Medulla oblongata (tissue), 1 donor: Measurements from ENCODE around the gene PTPN9.
A peak's percentile ranks its signal among the peaks of the same experiment; 100 is the strongest.
"Not testable (repeated sequence)": the region's sequence is repeated elsewhere in the genome, so short reads cannot be mapped to it uniquely, and the experiment has no call there.

ENCODE experiments used
- DNase-seq: peaks from one replicate; pipeline ENCODE4 v3.0.0-alpha.2; 2015; ENCODE audit errors: extremely low spot score

The PTPN9 gene

DNA sequence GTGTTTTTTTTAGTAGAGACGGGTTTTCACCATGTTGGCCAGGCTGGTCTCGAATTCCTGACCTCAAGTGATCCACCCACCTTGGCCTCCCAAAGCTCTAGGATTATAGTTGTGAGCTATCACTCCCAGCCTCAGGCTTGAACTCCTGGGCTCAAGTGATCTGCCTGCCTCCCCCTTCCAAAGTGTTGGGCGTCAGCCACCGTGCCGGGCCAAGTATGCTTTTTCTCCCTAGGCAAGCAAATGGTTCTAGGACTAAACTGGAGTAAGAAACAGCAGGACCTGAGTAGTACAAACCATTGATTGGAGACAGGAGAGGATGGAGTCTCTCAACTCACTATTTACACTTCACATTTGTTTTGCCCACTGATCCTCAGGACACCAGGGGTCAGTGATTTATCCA lies 4.6 kb upstream of the PTPN9 start:
- DNase-seq = no peak

- DNase-seq = not testable (repeated sequence)
Measured at GRCh38 chr15:75582943-75583342, 3.8 kb upstream of the PTPN9 start.

DNA sequence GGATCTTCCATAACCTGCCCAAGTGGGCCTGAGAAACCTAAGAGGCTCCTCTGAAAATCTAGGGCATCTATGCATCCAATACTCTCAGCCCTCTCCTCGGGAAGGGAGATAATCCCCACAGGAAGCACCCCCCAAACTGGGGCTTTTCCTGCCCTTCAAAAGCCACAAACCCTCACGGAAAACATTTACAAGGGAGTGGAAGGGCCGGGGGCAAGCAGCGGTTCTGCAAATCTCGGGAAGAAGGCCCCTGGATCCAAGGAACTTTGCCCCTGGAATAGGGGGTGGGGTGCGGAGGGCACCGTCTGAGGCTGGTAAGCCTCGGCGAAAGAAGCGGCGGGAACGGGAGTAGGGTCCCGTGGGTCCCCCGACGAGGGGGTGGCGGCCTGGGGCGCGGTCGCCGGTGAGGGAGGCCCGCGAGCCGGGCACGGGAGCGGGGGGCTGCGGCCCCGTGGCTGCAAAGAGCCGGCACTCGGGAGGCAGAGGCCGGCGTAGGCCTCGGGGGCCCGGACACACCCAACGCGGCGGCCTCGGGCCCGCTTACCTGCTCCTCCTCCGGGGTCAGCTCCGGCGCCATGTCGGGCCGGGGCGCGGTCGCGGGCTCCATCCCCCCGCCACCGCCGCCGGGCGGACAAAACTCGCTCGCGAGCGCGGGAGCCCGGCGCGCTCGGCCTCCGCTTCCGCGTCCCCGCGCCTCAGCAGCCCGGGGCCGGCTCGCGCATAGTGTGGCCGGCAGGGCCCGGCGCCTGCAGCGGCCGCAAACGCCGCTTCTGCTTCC lies 755 bp downstream of the PTPN9 start:
- peak; percentile 18 for DNase-seq

GRCh38 chr15:75577401-75578172 lies 1.5 kb downstream of the PTPN9 start:
- peak; percentile 45 for DNase-seq

- no peak for DNase-seq
Measured at GRCh38 chr15:75573648-75574384, 5.3 kb downstream of the PTPN9 start.

DNA sequence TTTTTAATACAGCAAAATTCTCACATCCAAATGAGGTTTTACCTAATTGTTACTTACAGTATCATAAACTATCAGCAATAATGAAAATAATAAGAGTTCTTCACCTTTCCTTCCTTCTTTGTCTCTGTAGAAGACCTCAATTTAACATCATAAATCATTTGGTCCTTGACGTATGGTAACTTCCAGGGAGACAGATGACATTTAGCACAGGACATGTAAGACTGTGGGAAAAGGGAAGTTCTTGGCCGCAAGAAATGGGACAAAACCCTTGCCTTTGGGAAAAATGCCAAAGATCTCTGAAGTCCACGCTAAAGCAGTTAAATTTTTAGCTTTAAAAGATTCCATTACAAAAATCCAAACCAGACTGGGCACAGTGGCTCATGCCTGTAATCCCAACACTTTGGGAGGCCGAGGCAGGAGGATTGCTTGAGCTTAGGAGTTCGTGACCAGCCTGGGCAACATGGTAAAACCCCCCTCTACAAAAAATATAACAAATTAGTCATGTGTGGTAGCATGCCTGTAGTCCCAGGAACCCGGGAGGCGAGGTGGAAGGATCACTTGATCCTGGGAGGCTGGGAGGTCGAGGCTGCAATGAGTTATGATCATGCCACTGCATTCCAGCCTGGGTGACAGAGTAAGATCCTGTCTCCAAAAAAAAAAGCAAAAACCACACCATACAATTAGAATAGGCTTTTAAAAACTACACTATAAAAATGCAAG lies 8.8 kb downstream of the PTPN9 start:
- DNase-seq = no peak

- DNase-seq = no peak
Measured at GRCh38 chr15:75565062-75565970, 13.8 kb downstream of the PTPN9 start.

GRCh38 chr15:75561888-75562287 lies 17.2 kb downstream of the PTPN9 start:
- no peak for DNase-seq

DNA sequence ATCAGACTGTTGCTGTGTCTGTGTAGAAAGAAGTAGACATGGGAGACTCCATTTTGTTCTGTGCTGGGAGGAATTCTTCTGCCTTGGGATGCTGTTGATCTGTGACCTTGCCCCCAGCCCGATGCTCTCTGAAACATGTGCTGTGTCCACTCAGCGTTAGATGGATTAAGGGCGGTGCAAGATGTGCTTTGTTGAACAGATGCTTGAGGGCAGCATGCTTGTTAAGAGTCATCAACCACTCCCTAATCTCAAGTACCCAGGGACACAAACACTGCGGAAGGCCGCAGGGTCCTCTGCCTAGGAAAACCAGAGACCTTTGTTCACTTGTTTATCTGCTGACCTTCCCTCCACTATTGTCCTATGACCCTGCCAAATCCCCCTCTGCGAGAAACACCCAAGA lies 19.8 kb downstream of the PTPN9 start:
- DNase-seq = not testable (repeated sequence)

- not testable (repeated sequence) for DNase-seq
Measured at GRCh38 chr15:75558955-75559354, 20.2 kb downstream of the PTPN9 start.

GRCh38 chr15:75554717-75555116 lies 24.4 kb downstream of the PTPN9 start:
- no peak for DNase-seq

DNA sequence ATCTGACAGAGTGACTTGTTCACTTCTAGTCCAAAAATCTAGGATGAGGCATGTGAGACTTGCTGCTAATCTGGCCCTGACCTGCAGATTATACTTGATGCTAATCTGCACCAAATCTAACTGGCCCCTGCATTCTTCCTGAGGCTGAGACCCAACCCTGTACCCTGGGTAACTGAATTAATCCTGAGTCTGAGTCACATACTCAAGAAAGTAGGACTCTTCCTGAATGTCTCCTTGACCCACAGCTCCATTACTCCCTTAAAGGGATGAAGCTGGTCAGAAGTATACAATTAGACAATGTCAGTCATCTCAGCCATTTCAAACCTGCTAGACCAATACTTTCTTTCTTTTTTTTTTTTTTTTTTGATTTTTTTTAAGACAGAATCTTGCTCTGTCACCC lies 25.5 kb downstream of the PTPN9 start:
- no peak for DNase-seq

DNA sequence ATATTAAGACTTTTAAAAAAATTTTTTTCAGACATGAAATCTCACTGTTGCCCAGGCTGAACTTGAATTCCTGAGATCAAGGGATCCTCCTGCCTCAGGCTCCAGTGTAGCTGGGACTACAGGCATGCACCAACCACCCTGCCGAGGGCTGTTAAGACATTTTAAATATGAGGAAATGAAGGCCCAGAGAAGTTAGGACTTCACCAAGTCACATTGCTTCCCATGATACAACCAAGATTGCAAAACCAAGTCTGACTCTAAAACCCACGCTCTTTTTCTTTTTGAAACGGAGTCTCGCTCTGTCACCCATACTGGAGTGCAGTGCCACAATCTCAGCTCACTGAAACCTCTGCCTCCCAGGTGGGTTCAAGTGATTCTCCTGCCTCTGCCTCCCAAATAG lies 28.0 kb downstream of the PTPN9 start:
- peak; percentile 15 for DNase-seq

GRCh38 chr15:75545064-75545463 lies 34.1 kb downstream of the PTPN9 start:
- DNase-seq = no peak

DNA sequence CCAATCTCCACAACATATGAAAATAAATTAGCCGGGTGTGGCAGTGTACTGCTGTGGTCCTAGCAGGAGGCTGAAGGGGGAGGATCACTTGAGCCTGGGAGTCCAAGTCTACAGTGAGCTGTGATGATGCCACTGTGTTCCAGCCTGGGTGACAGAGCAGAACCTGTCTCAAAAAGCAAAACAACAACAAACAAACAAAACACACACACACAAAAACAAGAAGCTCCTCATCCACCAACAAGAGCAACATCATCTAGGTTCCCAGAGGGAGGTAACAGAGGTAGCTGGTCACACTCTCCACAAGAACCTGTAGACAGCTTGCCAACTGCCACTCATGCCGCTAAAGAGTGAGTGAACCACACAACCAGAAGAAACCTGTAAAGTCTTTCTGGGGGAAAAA lies 34.8 kb downstream of the PTPN9 start:
- no peak for DNase-seq

- not testable (repeated sequence) for DNase-seq
Measured at GRCh38 chr15:75542949-75543545, 36.1 kb downstream of the PTPN9 start.

GRCh38 chr15:75542386-75542797 lies 36.7 kb downstream of the PTPN9 start:
- no peak for DNase-seq

DNA sequence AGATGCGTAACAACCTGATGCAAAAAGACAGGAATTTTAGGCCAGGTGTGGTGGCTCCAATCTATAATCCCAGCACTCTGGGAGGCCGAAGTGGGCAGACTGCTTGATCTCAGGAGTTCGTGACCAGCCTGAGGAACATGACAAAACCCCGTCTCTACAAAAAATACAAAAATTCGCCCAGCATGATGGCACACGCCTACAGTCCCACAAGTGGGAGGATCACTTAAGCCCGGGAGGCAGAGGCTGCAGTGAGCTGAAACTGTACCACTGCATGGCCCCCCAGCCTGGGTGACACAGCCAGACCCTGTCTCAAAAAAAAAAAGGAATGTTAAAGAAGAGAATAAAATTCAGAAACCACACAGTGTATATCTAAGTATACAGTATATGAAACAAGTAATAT lies 40.7 kb downstream of the PTPN9 start:
- DNase-seq = no peak

DNA sequence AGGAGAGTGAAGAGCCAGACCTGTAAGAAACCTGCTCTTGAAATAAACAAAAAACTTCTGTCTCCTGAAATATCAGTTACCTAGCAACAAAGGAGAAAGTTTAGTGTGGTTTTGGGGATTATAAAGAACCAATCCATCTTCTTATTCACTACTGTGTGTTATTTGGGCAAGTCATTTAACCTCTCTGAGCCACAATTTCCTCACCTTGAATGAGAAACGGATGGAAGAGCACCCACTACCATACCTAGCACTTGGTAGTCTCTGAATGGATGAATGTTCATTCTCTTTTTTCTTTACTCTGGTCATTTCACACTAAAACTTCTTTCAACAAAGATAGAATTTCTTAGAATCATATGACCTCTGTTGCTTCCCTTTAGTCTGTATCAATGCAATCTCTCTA lies 45.2 kb downstream of the PTPN9 start:
- DNase-seq = no peak
